Activated CD4-positive, alpha-beta memory T cell treated with anti-CD3 and anti-CD28 coated beads for 36 hours (primary cell): ENCODE results near the gene PCDHB7. TPM values are rescaled to one million over a fixed set of nuclear protein-coding genes. Genes with fewer than 3 reads are reported as not detected.
"Not testable (repeated sequence)": the region's sequence is repeated elsewhere in the genome, so short reads cannot be mapped to it uniquely, and the experiment has no call there.

Source experiments
- CTCF ChIA-PET: fragments of 350-600 bp; sonication (Branson Sonifier 250); formaldehyde crosslinking; loops from one replicate; lab custom pipeline; 2021; ENCODE audit warnings: antibody characterized with exemption, inconsistent platforms; lab: Charles Lee
- POLR2A ChIA-PET: fragments of 350-600 bp; sonication (Branson Sonifier 250); formaldehyde crosslinking; loops from one replicate; lab custom pipeline; 2021; ENCODE audit warnings: antibody characterized with exemption; lab: Charles Lee
- DNase-seq: peaks from one replicate; pipeline ENCODE4 v3.0.0-alpha.2; 2020
- H3K27ac Mint-ChIP-seq: one replicate; pipeline ENCODE4 v1.8.0; 2021; ENCODE audit warnings: mixed read lengths
- H3K27me3 Mint-ChIP-seq: one replicate; pipeline ENCODE4 v1.8.0; 2021; ENCODE audit warnings: mixed read lengths
- H3K36me3 Mint-ChIP-seq: one replicate; pipeline ENCODE4 v1.8.0; 2021; ENCODE audit warnings: mixed read lengths
- H3K4me1 Mint-ChIP-seq: one replicate; pipeline ENCODE4 v1.8.0; 2021; ENCODE audit warnings: low read depth, mixed read lengths
- H3K4me3 Mint-ChIP-seq: one replicate; pipeline ENCODE4 v1.8.0; 2021; ENCODE audit warnings: mild to moderate bottlenecking, mixed read lengths
- H3K9me3 Mint-ChIP-seq: one replicate; pipeline ENCODE4 v1.8.0; 2021; ENCODE audit warnings: mixed read lengths
- intact Hi-C: fragments of 100-400 bp; cut with micrococcal nuclease; formaldehyde crosslinking; loops from one replicate; pipeline ENCODE4 v1.15.1; 2023
- total RNA-seq, 2 experiments: library from RNA; stranded (reverse); gene quantifications; one replicate each; pipeline ENCODE4 v1.2.3, GENCODE V29; 2021

Gene PCDHB7
- total RNA-seq, 2 experiments from 2014 or later = not detected

DNA sequence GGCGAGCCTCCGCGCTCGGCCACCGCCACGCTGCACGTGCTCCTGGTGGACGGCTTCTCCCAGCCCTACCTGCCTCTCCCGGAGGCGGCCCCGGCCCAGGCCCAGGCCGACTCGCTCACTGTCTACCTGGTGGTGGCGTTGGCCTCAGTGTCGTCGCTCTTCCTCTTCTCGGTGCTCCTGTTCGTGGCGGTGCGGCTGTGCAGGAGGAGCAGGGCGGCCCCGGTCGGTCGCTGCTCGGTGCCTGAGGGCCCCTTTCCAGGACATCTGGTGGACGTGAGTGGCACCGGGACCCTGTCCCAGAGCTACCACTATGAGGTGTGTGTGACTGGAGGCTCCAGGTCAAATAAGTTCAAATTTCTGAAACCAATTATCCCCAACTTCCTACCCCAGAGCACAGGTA is 38.4 kb downstream of the PCDHB7 start:
- DNase-seq, H3K4me1 Mint-ChIP-seq, H3K4me3 Mint-ChIP-seq, H3K36me3 Mint-ChIP-seq, CTCF ChIA-PET, intact Hi-C loops, POLR2A ChIA-PET, H3K27ac Mint-ChIP-seq: not testable (repeated sequence)
- Mint-ChIP-seq H3K9me3 (peaks cover 13% of the 10 kb centered on the region), H3K27me3 (peaks cover 54% of the 10 kb centered on the region)

DNA sequence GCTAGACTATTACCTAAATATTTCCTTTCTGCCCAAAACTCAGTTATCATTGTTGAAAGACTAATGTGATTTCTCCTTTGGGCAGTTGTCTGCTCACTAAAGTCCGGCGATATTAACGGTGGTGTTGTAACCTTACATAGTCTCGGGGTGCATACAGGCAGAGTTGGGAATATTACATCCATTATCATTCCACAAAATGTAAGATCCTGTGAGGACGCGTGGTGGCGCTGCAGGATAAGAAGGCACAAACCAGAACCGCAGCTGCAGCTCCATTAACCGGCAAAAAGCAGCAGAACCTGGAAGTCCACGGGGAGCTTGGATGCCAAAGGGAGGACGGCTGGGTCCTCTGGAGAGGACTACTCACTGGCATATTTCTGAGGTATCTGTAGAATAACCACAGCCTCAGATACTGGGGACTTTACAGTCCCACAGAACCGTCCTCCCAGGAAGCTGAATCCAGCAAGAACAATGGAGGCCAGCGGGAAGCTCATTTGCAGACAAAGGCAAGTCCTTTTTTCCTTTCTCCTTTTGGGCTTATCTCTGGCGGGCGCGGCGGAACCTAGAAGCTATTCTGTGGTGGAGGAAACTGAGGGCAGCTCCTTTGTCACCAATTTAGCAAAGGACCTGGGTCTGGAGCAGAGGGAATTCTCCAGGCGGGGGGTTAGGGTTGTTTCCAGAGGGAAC is 41.4 kb downstream of the PCDHB7 start, which contains the start of gene PCDHB13:
Gene PCDHB13 (plus strand): TSS at position 264 of the 684 bp plus-strand sequence. CDS start 205 bp downstream, at position 469.
- CTCF ChIA-PET = interaction anchor here (1.0 kb wide), 1 partner anchor 107 kb away, joined by 3 read pairs; the partner anchor contains the start of gene TAF7
- H3K4me1 Mint-ChIP-seq = not testable (repeated sequence)
- peak; percentile 57 for DNase-seq

DNA sequence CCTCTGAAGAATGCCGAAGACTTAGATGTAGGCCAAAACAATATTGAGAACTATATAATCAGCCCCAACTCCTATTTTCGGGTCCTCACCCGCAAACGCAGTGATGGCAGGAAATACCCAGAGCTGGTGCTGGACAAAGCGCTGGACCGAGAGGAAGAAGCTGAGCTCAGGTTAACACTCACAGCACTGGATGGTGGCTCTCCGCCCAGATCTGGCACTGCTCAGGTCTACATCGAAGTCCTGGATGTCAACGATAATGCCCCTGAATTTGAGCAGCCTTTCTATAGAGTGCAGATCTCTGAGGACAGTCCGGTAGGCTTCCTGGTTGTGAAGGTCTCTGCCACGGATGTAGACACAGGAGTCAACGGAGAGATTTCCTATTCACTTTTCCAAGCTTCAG is 42.1 kb downstream of the PCDHB7 start:
- DNase-seq, H3K4me3 Mint-ChIP-seq, intact Hi-C loops, H3K4me1 Mint-ChIP-seq, H3K27ac Mint-ChIP-seq, POLR2A ChIA-PET: not testable (repeated sequence)
- Mint-ChIP-seq H3K36me3 (peaks cover 12% of the 10 kb centered on the region), H3K27me3 (peaks cover 42% of the 10 kb centered on the region), H3K9me3 (peaks cover 28% of the 10 kb centered on the region)
- CTCF ChIA-PET = interaction anchor here (0.6 kb wide), 1 partner anchor 309 kb away, joined by 3 read pairs; no protein-coding TSS in a partner anchor

More for the DNA sequence above, 41.4 kb downstream of the PCDHB7 start, which contains the start of gene PCDHB13:
- H3K27me3 Mint-ChIP-seq = peaks cover 44% of the 10 kb centered on the region
- intact Hi-C loops, H3K27ac Mint-ChIP-seq, H3K4me3 Mint-ChIP-seq, POLR2A ChIA-PET: not testable (repeated sequence)
- peaks cover 23% of the 10 kb centered on the region for H3K9me3 Mint-ChIP-seq
- peaks cover 12% of the 10 kb centered on the region for H3K36me3 Mint-ChIP-seq

DNA sequence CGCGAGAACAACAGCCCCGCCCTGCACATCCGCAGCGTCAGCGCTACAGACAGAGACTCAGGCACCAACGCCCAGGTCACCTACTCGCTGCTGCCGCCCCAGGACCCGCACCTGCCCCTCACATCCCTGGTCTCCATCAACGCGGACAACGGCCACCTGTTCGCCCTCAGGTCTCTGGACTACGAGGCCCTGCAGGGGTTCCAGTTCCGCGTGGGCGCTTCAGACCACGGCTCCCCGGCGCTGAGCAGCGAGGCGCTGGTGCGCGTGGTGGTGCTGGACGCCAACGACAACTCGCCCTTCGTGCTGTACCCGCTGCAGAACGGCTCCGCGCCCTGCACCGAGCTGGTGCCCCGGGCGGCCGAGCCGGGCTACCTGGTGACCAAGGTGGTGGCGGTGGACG is 43.1 kb downstream of the PCDHB7 start:
- Mint-ChIP-seq H3K27me3 (peaks cover 44% of the 10 kb centered on the region), H3K9me3 (peaks cover 26% of the 10 kb centered on the region)
- H3K27ac Mint-ChIP-seq, H3K4me1 Mint-ChIP-seq, H3K4me3 Mint-ChIP-seq, CTCF ChIA-PET, POLR2A ChIA-PET, intact Hi-C loops, H3K36me3 Mint-ChIP-seq, DNase-seq: not testable (repeated sequence)

DNA sequence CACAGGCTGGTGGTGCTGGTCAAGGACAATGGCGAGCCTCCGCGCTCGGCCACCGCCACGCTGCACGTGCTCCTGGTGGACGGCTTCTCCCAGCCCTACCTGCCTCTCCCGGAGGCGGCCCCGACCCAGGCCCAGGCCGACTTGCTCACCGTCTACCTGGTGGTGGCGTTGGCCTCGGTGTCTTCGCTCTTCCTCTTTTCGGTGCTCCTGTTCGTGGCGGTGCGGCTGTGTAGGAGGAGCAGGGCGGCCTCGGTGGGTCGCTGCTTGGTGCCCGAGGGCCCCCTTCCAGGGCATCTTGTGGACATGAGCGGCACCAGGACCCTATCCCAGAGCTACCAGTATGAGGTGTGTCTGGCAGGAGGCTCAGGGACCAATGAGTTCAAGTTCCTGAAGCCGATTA is 43.6 kb downstream of the PCDHB7 start:
- Mint-ChIP-seq H3K27me3 (peaks cover 44% of the 10 kb centered on the region), H3K9me3 (peaks cover 26% of the 10 kb centered on the region)
- H3K27ac Mint-ChIP-seq, DNase-seq, H3K36me3 Mint-ChIP-seq, intact Hi-C loops, CTCF ChIA-PET, H3K4me3 Mint-ChIP-seq, H3K4me1 Mint-ChIP-seq, POLR2A ChIA-PET: not testable (repeated sequence)

DNA sequence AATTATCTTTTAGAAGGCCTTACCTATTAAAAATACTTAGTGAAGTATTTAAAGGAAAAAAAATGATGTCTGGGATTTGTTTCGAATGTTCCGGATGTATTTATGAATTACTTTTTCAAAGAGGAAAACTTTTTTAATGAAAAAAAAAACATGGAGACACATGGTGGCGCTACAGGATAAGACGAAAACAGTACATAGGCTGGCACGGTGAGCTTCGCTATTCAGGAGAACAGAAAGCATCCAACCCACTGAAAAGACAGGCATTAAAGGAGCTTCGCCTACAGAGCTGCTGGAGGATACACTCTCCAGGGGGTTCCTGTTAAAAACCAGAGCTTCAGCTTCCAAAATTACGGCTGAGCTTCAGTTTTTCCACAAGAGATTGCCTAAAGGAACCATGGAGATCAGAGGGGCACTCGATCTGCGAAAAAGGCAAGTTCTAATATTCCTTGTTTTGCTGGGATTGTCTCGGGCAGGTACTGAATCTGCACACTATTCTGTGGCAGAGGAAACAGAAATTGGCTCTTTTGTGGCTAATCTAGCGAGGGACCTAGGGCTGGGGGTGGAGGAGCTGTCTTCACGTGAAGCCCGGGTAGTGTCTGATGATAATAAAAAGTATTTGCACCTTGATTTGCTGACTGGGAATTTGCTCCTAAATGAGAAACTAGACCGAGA is 50.8 kb downstream of the PCDHB7 start, which contains the start of gene PCDHB14:
Gene PCDHB14 (plus strand): TSS at position 232 of the 672 bp plus-strand sequence. CDS start 163 bp downstream, at position 395.
- no peak within 1 kb of the TSS for H3K4me3 Mint-ChIP-seq
- peaks cover 5% of the 10 kb centered on the region for H3K4me1 Mint-ChIP-seq
- H3K27ac Mint-ChIP-seq = no peak within 1 kb of the TSS
- H3K9me3 Mint-ChIP-seq = peaks cover 14% of the 10 kb centered on the region
- H3K36me3 Mint-ChIP-seq = peaks cover 7% of the 10 kb centered on the region
- no peak for DNase-seq
- peaks cover 46% of the 10 kb centered on the region for H3K27me3 Mint-ChIP-seq
- POLR2A ChIA-PET = no interaction called here
- intact Hi-C loops = loop anchor here (5.0 kb wide), 1 partner anchor 289 kb away; no protein-coding TSS in a partner anchor
- CTCF ChIA-PET = interaction anchor here (0.7 to 2.5 kb wide), 6 partner anchors 16 to 341 kb away, joined by 3 to 8 read pairs (median 3); partner anchors contain the start of gene PCDHGA1

DNA sequence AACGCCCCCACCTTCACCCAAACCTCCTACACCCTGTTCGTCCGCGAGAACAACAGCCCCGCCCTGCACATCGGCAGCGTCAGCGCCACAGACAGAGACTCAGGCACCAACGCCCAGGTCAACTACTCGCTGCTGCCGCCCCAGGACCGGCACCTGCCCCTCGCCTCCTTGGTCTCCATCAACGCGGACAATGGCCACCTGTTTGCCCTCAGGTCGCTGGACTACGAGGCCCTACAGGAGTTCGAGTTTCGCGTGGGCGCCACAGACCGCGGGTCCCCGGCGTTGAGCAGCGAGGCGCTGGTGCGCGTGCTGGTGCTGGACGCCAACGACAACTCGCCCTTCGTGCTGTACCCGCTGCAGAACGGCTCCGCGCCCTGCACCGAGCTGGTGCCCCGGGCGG is 52.4 kb downstream of the PCDHB7 start:
- intact Hi-C loops = loop anchor here (5.0 kb wide), 1 partner anchor 287 kb away; no protein-coding TSS in a partner anchor
- H3K27me3 Mint-ChIP-seq = peaks cover 41% of the 10 kb centered on the region
- H3K9me3 Mint-ChIP-seq, H3K4me1 Mint-ChIP-seq, H3K4me3 Mint-ChIP-seq, DNase-seq, H3K36me3 Mint-ChIP-seq, H3K27ac Mint-ChIP-seq, POLR2A ChIA-PET, CTCF ChIA-PET: not testable (repeated sequence)

DNA sequence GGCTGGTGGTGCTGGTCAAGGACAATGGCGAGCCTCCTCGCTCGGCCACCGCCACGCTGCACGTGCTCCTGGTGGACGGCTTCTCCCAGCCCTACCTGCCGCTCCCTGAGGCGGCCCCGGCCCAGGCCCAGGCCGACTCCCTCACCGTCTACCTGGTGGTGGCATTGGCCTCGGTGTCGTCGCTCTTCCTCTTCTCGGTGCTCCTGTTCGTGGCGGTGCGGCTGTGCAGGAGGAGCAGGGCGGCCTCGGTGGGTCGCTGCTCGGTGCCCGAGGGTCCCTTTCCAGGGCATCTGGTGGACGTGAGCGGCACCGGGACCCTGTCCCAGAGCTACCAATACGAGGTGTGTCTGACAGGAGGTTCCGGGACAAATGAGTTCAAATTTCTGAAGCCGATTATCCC is 53.0 kb downstream of the PCDHB7 start:
- peaks cover 35% of the 10 kb centered on the region for H3K27me3 Mint-ChIP-seq
- H3K4me1 Mint-ChIP-seq, DNase-seq, intact Hi-C loops, POLR2A ChIA-PET, H3K4me3 Mint-ChIP-seq, CTCF ChIA-PET, H3K9me3 Mint-ChIP-seq, H3K36me3 Mint-ChIP-seq, H3K27ac Mint-ChIP-seq: not testable (repeated sequence)

Other genes starting within 250 kb of the PCDHB7 start
- not detected for gene PCDHAC1, start 246.3 kb upstream of the PCDHB7 start, total RNA-seq
- gene PCDHAC2, start 206.2 kb upstream of the PCDHB7 start, total RNA-seq = not detected
- not detected for gene PCDHB1, start 121.3 kb upstream of the PCDHB7 start, total RNA-seq
- under 1 TPM in 1 of 2 experiments, not detected in 1; 0.17 TPM for gene PCDHB2, start 78.0 kb upstream of the PCDHB7 start, total RNA-seq
- gene PCDHB3, start 72.2 kb upstream of the PCDHB7 start, total RNA-seq = not detected
- not detected for gene PCDHB4, start 50.8 kb upstream of the PCDHB7 start, total RNA-seq
- not detected for gene PCDHB5, start 37.4 kb upstream of the PCDHB7 start, total RNA-seq
- not detected for gene PCDHB6, start 22.6 kb upstream of the PCDHB7 start, total RNA-seq
- not detected for gene PCDHB8, start 5.1 kb downstream of the PCDHB7 start, total RNA-seq
- gene PCDHB16, start 9.7 kb downstream of the PCDHB7 start, total RNA-seq = not detected
- not detected for gene PCDHB9, start 14.5 kb downstream of the PCDHB7 start, total RNA-seq
- not detected for gene PCDHB10, start 19.7 kb downstream of the PCDHB7 start, total RNA-seq
- gene PCDHB11, start 27.0 kb downstream of the PCDHB7 start, total RNA-seq = not detected
- gene PCDHB12, start 36.1 kb downstream of the PCDHB7 start, total RNA-seq = not detected
- not detected for gene PCDHB13, start 41.3 kb downstream of the PCDHB7 start, total RNA-seq
- not detected for gene PCDHB14, start 50.7 kb downstream of the PCDHB7 start, total RNA-seq
- gene PCDHB15, start 72.8 kb downstream of the PCDHB7 start, total RNA-seq = not detected
- under 1 TPM; 0.19 to 0.31 TPM for gene SLC25A2, start 131.4 kb downstream of the PCDHB7 start, total RNA-seq
- 10 to 100 TPM; 54.6 to 55.5 TPM for gene TAF7, start 148.1 kb downstream of the PCDHB7 start, total RNA-seq
- not detected for gene PCDHGA1, start 157.9 kb downstream of the PCDHB7 start, total RNA-seq
- gene PCDHGA2, start 166.1 kb downstream of the PCDHB7 start, total RNA-seq = not detected
- gene PCDHGA3, start 171.2 kb downstream of the PCDHB7 start, total RNA-seq = not detected
- not detected for gene PCDHGB1, start 177.5 kb downstream of the PCDHB7 start, total RNA-seq
- gene PCDHGA4, start 182.4 kb downstream of the PCDHB7 start, total RNA-seq = under 1 TPM; 0.07 to 0.12 TPM
- gene PCDHGB2, start 187.3 kb downstream of the PCDHB7 start, total RNA-seq = under 1 TPM; 0.10 to 0.19 TPM
- not detected for gene PCDHGA5, start 191.5 kb downstream of the PCDHB7 start, total RNA-seq
- gene PCDHGB3, start 197.6 kb downstream of the PCDHB7 start, total RNA-seq = under 1 TPM in 1 of 2 experiments, not detected in 1; 0.10 TPM
- gene PCDHGA6, start 201.2 kb downstream of the PCDHB7 start, total RNA-seq = under 1 TPM; 0.05 to 0.10 TPM
- gene PCDHGA7, start 210.1 kb downstream of the PCDHB7 start, total RNA-seq = under 1 TPM in 1 of 2 experiments, not detected in 1; 0.07 TPM
- gene PCDHGB4, start 215.1 kb downstream of the PCDHB7 start, total RNA-seq = under 1 TPM in 1 of 2 experiments, not detected in 1; 0.07 TPM
- gene PCDHGA8, start 220.0 kb downstream of the PCDHB7 start, total RNA-seq = not detected
- gene PCDHGB5, start 225.3 kb downstream of the PCDHB7 start, total RNA-seq = under 1 TPM; 0.12 to 0.15 TPM
- under 1 TPM in 1 of 2 experiments, not detected in 1; 0.10 TPM for gene PCDHGA9, start 230.1 kb downstream of the PCDHB7 start, total RNA-seq
- under 1 TPM in 1 of 2 experiments, not detected in 1; 0.07 TPM for gene PCDHGB6, start 235.4 kb downstream of the PCDHB7 start, total RNA-seq
- gene PCDHGA10, start 240.3 kb downstream of the PCDHB7 start, total RNA-seq = under 1 TPM; 0.07 to 0.10 TPM
- under 1 TPM in 1 of 2 experiments, not detected in 1; 0.07 TPM for gene PCDHGB7, start 245.0 kb downstream of the PCDHB7 start, total RNA-seq
- under 1 TPM in 1 of 2 experiments, not detected in 1; 0.05 TPM for gene PCDHGA11, start 248.4 kb downstream of the PCDHB7 start, total RNA-seq